ENCODE data around the gene ABCC4. TPM values are rescaled to one million over a fixed set of nuclear protein-coding genes. Genes with fewer than 3 reads are reported as not detected.

Gene ABCC4
- total RNA-seq, 1 experiment from 2014 or later = 26.3 TPM

GRCh38 chr13:95284436-95284835 lies 16.8 kb downstream of the ABCC4 start:
- H3K27ac ChIP-seq (ENCODE audit: low read depth, low read length) = no peak overlapping the region
- no peaks in the 10 kb centered on the region for H3K36me3 ChIP-seq (ENCODE audit: control insufficient read depth in 1 of 2, insufficient read depth in 2 of 2, low read length in 2 of 2)
- DNase-seq (ENCODE audit: low read depth, low spot score) (no peak), ATAC-seq (no peak)
- no peaks in the 10 kb centered on the region for H4K20me1 ChIP-seq (ENCODE audit: insufficient read depth)
- ChIA-PET RAD21 (ENCODE audit: low non-redundant PET in 1 of 2, low total read pairs in 2 of 2, uncharacterized antibody in 2 of 2, unreplicated experiment in 2 of 2) (no interaction called here), CTCF (no interaction called here), POLR2A (no interaction called here)
- no peak overlapping the region for H3K9ac ChIP-seq (ENCODE audit: low read length)
- H3K9me3 ChIP-seq (ENCODE audit: control insufficient read depth in 1 of 2, insufficient read depth in 1 of 2, low read depth in 1 of 2, low read length in 2 of 2) = no peaks in the 10 kb centered on the region
- no peaks in the 10 kb centered on the region for H3K27me3 ChIP-seq (ENCODE audit: insufficient read depth, low read length)
- no peak for TF ChIP-seq YY1 (IDR thresholded peaks at IDR 0.05; ENCODE audit: extremely low read depth, insufficient replicate concordance, low read depth, low read length)
- no peak for TF ChIP-seq TCF7L2 (IDR thresholded peaks at IDR 0.05; ENCODE audit: borderline replicate concordance, extremely low read depth, insufficient read depth, insufficient read length)
- TF ChIP-seq JUND (IDR thresholded peaks at IDR 0.05) = no peak
- TF ChIP-seq, protein P1, sequence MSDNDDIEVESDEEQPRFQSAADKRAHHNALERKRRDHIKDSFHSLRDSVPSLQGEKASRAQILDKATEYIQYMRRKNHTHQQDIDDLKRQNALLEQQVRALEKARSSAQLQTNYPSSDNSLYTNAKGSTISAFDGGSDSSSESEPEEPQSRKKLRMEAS (IDR thresholded peaks at IDR 0.05) = no peak
- TF ChIP-seq SP1 (IDR thresholded peaks at IDR 0.05; ENCODE audit: low read depth) = no peak
- no peak overlapping the region for H2AFZ ChIP-seq (ENCODE audit: low read depth, low read length, poor library complexity, severe bottlenecking)
- H3K79me2 ChIP-seq (ENCODE audit: insufficient read depth, low read length) = peaks cover 78% of the 10 kb centered on the region
- no peaks in the 10 kb centered on the region for H3K9me2 ChIP-seq (ENCODE audit: insufficient read depth)
- H3K4me1 ChIP-seq (ENCODE audit: control insufficient read depth in 1 of 2, insufficient read depth in 2 of 2, low read length in 2 of 2) = peaks cover 7% of the 10 kb centered on the region in 2 experiments; a peak in 3 of 4 replicates
- no peak overlapping the region for H3K4me3 ChIP-seq (replicated peaks in 1 of 2; ENCODE audit: low read depth in 1 of 2, low read length in 2 of 2)
- intact Hi-C loops (cut with micrococcal nuclease) = no loop called here
- H3K4me2 ChIP-seq (ENCODE audit: low read length) = no peak overlapping the region
- BruUV-seq (replicated peaks) = no TSS peak

DNA sequence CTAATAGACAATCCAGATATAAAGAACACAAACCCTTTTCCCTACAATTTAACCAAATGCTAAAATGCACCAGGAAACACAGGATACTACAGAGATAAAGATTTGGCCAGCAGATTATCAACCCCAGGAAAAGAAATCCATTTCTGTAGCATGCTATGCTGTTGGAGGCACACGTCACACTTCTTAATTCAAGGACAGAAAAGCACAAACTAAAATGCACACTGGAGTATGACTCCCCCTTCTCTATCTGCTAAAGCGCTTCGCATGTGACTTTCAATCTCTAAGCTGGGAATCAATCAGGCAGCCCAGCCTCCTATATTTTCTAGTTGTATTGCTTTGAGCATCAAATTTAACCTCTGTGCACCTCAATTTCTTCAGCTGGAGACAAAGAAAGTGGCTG lies 22.2 kb downstream of the ABCC4 start:
- BruUV-seq (replicated peaks) = no TSS peak
- H2AFZ ChIP-seq (ENCODE audit: low read depth, low read length, poor library complexity, severe bottlenecking) = no peak overlapping the region
- peaks cover 7 to 16% of the 10 kb centered on the region in 2 experiments; a peak in 3 of 4 replicates for H3K4me1 ChIP-seq (ENCODE audit: control insufficient read depth in 1 of 2, insufficient read depth in 2 of 2, low read length in 2 of 2)
- no peak overlapping the region for H3K4me2 ChIP-seq (ENCODE audit: low read length)
- POLR2A ChIA-PET = no interaction called here
- no peak overlapping the region for H3K4me3 ChIP-seq (replicated peaks in 1 of 2; ENCODE audit: low read depth in 1 of 2, low read length in 2 of 2)
- no peak for ATAC-seq
- no peak for DNase-seq (ENCODE audit: low read depth, low spot score)
- no peaks in the 10 kb centered on the region for H3K36me3 ChIP-seq (ENCODE audit: control insufficient read depth in 1 of 2, insufficient read depth in 2 of 2, low read length in 2 of 2)
- RAD21 ChIA-PET (ENCODE audit: low non-redundant PET in 1 of 2, low total read pairs in 2 of 2, uncharacterized antibody in 2 of 2, unreplicated experiment in 2 of 2) = no interaction called here
- CTCF ChIA-PET = no interaction called here
- no peaks in the 10 kb centered on the region for H3K9me2 ChIP-seq (ENCODE audit: insufficient read depth)
- no peak overlapping the region for H3K9ac ChIP-seq (ENCODE audit: low read length)
- no peak overlapping the region for H3K27ac ChIP-seq (ENCODE audit: low read depth, low read length)
- H3K9me3 ChIP-seq (ENCODE audit: control insufficient read depth in 1 of 2, insufficient read depth in 1 of 2, low read depth in 1 of 2, low read length in 2 of 2) = no peaks in the 10 kb centered on the region
- no peaks in the 10 kb centered on the region for H3K27me3 ChIP-seq (ENCODE audit: insufficient read depth, low read length)
- intact Hi-C loops (cut with micrococcal nuclease) = no loop called here
- TF ChIP-seq ZBTB33 (IDR thresholded peaks at IDR 0.05; ENCODE audit: extremely low read depth, insufficient replicate concordance, low read length) (no peak), POLR2AphosphoS5 (IDR thresholded peaks at IDR 0.05; ENCODE audit: low read depth, low read length) (no peak), ZNF274 (IDR thresholded peaks at IDR 0.05; ENCODE audit: low read depth, low read length) (no peak), JUND (IDR thresholded peaks at IDR 0.05) (no peak), EGR1 (IDR thresholded peaks at IDR 0.05; ENCODE audit: low read depth) (no peak)
- TF ChIP-seq, protein P1 (IDR thresholded peaks at IDR 0.05) = no peak
- TF ChIP-seq, protein P2, sequence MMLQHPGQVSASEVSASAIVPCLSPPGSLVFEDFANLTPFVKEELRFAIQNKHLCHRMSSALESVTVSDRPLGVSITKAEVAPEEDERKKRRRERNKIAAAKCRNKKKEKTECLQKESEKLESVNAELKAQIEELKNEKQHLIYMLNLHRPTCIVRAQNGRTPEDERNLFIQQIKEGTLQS (IDR thresholded peaks at IDR 0.05) = no peak
- peaks cover 84% of the 10 kb centered on the region for H3K79me2 ChIP-seq (ENCODE audit: insufficient read depth, low read length)
- H4K20me1 ChIP-seq (ENCODE audit: insufficient read depth) = no peaks in the 10 kb centered on the region
